HL-60/S4 treated with phorbol 12-myristate 13-acetate at 8.2 ng/mL for 4 days and 3 days (cell line): Measurements from ENCODE around the gene CAMTA2.

Experiments
- in situ Hi-C: fragments of 300-500 bp; cut with MboI; formaldehyde crosslinking; loops from 2 replicates; pipeline ENCODE4 v1.15.0; 2022; ENCODE audit warnings: low sequenced_read_pairs

The CAMTA2 gene

DNA sequence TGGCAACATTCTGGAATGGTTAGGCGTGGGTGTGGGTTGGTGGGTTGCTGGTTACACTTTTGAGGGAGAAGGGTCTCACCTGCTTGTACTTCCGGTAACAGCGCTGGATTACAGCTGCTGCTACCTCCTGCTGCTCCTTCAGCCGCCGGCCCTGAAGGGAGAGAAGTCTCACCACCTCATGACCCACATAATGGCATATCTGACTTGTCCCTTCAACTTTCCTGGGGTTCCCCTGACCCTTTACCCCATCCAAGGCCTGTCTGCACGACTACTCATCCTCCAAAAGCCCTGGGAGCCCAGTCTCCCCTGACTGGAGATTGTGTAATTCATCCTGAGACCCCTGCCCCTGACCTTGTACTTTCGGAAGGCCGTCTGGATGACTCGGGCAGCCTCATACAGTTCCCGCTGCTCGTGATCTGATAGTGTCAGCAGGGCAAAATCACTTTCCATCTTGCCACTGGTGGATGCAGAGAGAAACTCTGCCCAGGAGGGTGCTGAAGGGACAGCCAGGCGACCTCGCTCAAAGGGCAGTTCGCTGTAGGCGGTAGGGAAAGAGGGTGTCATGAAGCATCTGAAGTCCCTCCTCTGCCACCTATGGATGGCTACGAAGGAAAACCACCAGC, 17.8 kb downstream of the CAMTA2 start:
- in situ Hi-C loops: no loop called here

DNA sequence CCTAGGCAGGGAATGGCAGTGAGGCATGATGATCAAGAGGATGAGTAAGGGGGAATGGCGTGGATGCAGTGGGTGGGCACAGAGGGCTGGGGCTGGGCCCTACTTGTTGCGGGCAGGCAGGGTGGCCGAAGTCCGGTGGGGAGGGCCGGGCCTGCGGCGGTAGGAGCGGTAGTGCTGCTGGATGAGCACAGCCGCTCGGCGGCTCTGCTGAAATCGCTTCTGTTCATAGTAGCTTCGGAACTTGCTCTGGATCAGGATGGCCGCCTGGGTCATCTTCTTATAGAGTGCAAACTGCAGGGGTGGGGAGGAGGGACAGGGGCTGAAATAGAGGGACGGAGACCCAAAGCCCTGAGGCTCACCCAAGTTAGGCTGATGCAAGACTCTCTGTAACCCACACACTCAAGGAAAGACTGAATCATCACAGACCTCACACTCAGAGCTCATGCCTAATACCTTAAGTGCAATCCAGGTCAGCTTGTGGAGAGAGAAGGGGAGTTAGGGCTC, 18.4 kb downstream of the CAMTA2 start:
- in situ Hi-C loops: no loop called here

DNA sequence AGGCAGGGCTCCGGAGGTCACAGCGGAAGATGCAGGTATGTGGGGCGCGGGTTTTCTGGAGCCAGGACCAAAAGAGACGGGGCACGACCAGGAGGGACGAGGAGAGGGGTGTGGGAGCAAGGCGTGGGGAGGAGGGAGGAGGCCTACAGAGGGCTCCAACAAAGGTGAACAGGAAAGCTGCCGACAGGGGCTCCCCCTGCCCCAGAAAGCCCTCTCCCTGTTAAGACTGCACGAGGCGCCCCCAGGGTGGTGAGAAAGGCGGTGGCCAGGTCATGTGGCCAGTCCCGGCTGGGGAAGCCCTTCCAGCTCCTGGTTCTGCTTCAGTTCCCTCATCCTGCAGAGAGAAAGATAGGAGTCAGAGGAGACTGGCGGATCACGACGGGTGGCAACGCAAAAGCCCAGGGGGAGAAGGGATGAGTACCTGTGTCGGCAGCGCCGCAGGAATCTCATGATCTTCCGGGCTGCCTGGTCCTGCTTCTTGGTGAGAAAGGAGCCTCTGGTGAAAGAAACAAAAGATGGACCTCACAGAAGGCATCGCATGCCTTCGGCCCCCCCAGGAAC, 18.9 kb downstream of the CAMTA2 start:
- in situ Hi-C loops: no loop called here

DNA sequence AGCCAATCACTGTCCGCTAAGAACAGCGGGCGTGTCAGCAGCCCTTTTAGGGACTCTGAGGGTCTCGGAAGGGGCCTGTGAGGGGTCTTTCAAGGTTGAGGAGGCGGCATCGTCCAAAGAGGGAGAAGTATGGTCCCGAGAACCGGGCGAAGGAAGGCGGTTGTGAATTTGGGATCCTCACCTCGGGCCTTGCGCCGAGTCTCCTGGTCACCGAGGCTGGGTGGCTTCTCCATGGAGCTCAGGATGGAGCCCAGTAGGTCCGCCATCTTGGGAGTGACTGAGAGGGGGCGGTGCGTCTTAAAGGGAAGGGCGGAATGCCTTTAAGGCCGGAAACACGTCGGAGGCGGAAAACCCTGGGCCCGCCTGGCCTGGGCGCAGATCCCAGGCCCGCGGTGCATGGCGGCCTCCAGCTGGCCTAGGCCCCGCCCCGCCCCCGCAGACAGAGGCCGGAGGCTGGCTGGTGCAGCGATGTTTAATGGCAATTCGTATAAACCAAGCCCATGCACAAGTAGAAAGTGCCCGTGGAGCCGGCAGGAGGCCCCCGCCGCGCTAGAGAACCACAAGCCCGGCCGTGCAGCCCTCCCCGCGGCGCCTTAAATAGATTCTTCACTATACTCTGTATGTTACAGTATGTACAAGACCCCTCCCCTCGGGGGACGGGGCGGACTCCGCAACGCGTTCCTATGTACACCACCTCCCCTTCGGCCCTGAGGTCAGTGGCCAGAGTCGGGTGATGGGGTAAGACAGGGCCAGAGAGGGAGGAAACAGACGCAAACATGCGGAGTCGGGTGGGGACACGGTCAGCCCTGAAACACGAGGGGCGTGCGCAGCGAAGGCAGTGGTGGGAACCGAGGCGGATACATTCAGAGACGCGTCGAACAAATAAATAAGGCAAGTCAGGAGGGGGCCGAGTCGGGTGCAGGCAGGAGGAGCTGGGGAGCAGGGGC, 19.7 kb downstream of the CAMTA2 start, which contains the start of gene SPAG7:
Gene SPAG7, minus strand, starts transcription at position 279 of the 947 bp plus-strand sequence. Its CDS starts 13 bp downstream, at position 266.
- in situ Hi-C loops: no loop called here

- in situ Hi-C loops: no loop called here
Observed at GRCh38 chr17:4966844-4967538, 20.5 kb downstream of the CAMTA2 start.

DNA sequence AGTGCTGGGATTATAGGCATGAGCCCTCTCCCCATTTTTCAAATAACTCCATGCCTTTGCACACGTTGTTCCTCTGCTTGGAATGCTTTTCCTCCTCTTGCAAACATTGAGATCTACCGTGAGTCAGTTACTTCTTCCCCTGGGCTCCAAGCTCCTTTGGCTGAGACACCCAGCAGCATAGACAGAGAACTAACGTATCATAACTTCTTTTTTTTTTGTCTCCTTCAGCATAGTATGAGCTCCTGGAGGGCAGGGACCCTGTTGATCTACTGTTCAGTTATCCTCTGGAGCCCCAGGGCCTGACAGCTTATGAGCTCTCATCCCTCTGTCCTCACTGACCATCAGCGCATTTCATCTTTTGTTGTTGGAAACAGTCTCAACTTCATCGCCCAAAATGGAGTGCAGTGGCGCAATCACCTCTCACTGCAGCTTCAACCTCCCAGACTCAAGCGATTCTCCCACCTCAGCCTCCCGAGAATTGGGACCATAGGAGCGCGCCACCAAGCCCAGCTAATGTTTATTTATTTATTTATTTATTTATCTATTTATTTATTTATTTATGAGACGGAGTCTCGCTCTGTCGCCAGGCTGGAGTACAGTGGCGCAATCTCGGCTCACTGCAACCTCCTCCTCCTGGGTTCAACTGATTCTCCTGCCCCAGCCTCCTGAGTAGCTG, 22.0 kb downstream of the CAMTA2 start:
- in situ Hi-C loops: no loop called here

- in situ Hi-C loops: no loop called here
Observed at GRCh38 chr17:4960279-4960922, 27.1 kb downstream of the CAMTA2 start.

GRCh38 chr17:4959261-4959965, 28.1 kb downstream of the CAMTA2 start:
- in situ Hi-C loops: no loop called here

DNA sequence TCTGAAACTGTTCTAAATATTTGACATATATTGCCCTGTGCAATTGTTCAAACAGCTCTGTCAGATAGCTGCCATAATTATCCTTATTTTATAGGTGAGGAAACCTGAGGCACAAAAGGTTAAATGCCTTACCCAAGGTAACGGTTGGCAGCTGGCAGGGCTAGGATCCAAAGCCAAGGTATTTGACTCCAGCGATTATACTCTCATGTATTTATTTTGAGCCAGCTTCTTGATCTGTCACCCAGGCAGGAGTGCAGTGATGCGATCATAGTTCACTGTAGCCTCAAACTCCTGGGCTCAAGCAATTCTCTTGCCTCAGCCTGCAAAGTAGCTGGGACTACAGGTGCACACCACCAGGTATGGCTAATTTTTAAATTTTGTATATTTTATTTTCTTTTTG, 29.4 kb downstream of the CAMTA2 start:
- in situ Hi-C loops: no loop called here

GRCh38 chr17:4956493-4957061, 30.9 kb downstream of the CAMTA2 start:
- in situ Hi-C loops: no loop called here

- in situ Hi-C loops: no loop called here
Observed at GRCh38 chr17:4955091-4955490, 32.4 kb downstream of the CAMTA2 start.

DNA sequence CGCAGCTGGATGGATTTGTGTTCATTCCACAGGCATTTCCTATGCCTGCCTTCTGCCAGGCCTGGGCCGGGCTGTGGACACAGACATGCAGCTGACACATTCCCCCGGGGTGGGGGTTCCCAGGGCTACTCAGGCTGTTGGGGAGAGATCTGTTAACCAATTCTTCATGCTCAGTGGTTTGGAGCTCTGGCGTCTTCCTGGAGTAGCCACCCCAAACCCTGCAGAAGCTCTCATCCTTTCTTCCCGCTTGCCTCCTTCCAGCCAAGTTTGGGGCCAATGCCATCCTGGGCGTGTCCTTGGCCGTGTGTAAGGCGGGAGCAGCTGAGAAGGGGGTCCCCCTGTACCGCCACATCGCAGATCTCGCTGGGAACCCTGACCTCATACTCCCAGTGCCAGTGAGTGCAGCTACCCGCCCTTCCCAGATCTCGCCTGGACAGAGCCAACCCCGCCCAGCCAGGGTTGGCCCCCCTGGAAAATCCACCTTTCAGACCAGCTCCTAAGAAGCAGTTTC, 34.0 kb downstream of the CAMTA2 start:
- in situ Hi-C loops: no loop called here

GRCh38 chr17:4951486-4951885, 36.0 kb downstream of the CAMTA2 start:
- in situ Hi-C loops: no loop called here

DNA sequence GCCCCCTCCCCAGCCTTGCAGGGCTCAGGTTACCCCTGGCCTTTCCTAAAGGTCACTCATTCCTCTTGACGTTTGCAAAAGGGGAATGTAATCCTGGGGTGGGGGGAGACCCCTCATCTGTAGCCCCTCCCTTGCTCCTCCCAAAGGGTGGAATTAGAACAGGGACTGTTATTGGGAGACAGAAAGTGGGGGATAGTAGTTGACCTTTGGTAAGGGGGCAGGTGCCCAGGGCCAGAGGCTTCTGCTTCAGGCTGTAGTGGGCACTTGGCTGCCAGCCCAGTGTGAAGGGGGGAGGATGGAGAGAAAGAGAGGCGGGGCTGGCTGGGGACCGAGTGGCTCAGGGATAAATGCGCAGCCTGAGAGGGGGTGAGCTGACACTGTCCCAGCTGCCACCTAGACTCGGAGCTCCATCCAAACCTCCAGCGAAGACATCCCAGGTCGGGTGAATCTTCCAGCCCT, 36.7 kb downstream of the CAMTA2 start, which contains the start of gene ENO3:
Gene ENO3, plus strand, starts transcription at position 374 of the 459 bp plus-strand sequence. CDS start 711 bp downstream, outside the sequence.
- in situ Hi-C loops: no loop called here

GRCh38 chr17:4950075-4950745, 37.3 kb downstream of the CAMTA2 start:
- in situ Hi-C loops: no loop called here

- in situ Hi-C loops: no loop called here
Observed at GRCh38 chr17:4949321-4950074, 38.0 kb downstream of the CAMTA2 start.

- in situ Hi-C loops: no loop called here
Observed at GRCh38 chr17:4948931-4949320, 38.5 kb downstream of the CAMTA2 start.
